Activated CD4-positive, alpha-beta T cell treated with anti-CD3 and anti-CD28 coated beads, Interleukin-2, amount 50 U/mL, for 4 hours (primary cell): ENCODE results near the gene ABRACL.

Experiments used
- DNase-seq, 2 experiments: peaks; one replicate each; pipeline ENCODE4 v3.0.0-alpha.2; 2020

The ABRACL gene

GRCh38 chr6:139058029-139058428, 29.5 kb downstream of the ABRACL start:
- DNase-seq: no peak

- DNase-seq: no peak
Observed at GRCh38 chr6:139060332-139060731, 31.8 kb downstream of the ABRACL start.

- DNase-seq: no peak
Observed at GRCh38 chr6:139062932-139063646, 34.5 kb downstream of the ABRACL start.

- DNase-seq: no peak
Observed at GRCh38 chr6:139064981-139065665, 36.6 kb downstream of the ABRACL start.

- no peak for DNase-seq
Observed at GRCh38 chr6:139066080-139066479, 37.5 kb downstream of the ABRACL start.

GRCh38 chr6:139068846-139069245, 40.3 kb downstream of the ABRACL start:
- no peak for DNase-seq

GRCh38 chr6:139073118-139073517, 44.6 kb downstream of the ABRACL start:
- no peak for DNase-seq

GRCh38 chr6:139079018-139079417, 50.5 kb downstream of the ABRACL start:
- DNase-seq: no peak

- DNase-seq: no peak
Observed at GRCh38 chr6:139080255-139080920, 51.8 kb downstream of the ABRACL start.

GRCh38 chr6:139081471-139081870, 52.9 kb downstream of the ABRACL start:
- DNase-seq: no peak

- no peak for DNase-seq
Observed at GRCh38 chr6:139082370-139082769, 53.8 kb downstream of the ABRACL start.

- no peak for DNase-seq
Observed at GRCh38 chr6:139091826-139092225, 63.3 kb downstream of the ABRACL start.
